GM19397 (cell line): ENCODE results near the gene SGPP1.
A peak's percentile ranks its signal among the peaks of the same experiment; 100 is the strongest.
"Not testable (repeated sequence)": the region's sequence is repeated elsewhere in the genome, so short reads cannot be mapped to it uniquely, and the experiment has no call there.

ENCODE experiments used
- ATAC-seq: cut with Tn5 transposase; IDR thresholded peaks from one replicate; pipeline ENCODE4 v1.9.1; 2021; ENCODE audit warnings: mild to moderate bottlenecking, moderate library complexity; ENCODE audit not compliant: unreplicated experiment

SGPP1 gene

DNA sequence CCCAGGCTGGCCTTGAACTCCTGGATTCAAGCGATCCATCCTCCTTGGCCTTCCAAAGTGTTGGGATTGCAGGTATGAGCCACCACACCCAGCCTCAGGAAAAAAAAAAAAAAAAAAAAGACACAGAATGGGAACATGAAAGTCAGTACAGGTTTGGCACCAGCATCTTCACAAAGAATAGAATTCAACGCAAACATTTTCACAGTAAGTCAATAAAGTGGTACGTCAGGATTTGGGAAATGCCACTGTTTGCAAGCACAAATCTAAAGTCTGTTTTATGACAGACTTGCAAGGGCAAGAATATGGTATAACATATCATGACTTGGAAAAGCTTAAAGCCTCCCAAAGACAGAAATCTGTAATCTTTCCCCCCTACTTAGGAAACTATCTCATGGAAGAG, 51.2 kb downstream of the SGPP1 start:
- ATAC-seq, result no peak

GRCh38 chr14:63673886-63674497, 53.9 kb downstream of the SGPP1 start:
- ATAC-seq, result no peak

GRCh38 chr14:63673255-63673654, 54.6 kb downstream of the SGPP1 start:
- ATAC-seq, result no peak

DNA sequence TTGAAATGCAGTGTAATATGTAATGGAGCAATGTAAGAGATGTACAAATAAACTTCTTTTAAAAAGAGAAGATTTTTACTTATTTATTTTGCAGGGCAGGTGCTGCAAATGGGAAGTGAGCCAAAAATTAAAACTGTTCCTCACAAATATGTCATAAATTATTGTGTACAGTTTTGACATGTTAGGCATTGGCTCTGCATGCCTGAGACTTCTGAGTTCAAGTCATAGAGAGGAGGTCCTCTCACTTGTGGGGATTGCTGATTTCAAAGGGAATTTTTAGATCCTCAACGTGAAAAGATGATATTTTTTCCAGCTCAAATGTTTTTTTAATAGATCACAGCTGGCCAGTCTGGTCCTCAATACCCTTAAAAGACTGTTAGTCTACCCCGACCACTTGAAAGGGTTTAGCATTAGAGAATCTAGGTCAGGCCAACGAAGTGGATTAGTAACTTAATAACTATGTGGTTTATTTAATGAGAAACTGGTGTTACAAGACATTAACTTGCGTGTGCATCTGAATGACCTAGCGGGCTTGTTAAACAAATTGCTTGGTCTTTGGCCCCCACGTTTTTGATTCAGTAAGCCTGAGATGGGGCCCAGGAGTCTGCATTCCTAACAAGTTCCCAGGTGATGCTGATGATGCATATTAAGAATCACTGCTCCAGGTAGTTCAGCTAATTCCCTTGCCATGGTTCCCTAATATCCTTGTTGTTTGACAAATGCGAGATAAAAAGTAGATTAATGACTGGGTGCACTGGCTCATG, 55.3 kb downstream of the SGPP1 start:
- peak; percentile 69 for ATAC-seq

- peak; percentile 16 for ATAC-seq
Observed at GRCh38 chr14:63671987-63672386, 55.9 kb downstream of the SGPP1 start.

- ATAC-seq, result no peak
Observed at GRCh38 chr14:63670692-63671091, 57.2 kb downstream of the SGPP1 start.

DNA sequence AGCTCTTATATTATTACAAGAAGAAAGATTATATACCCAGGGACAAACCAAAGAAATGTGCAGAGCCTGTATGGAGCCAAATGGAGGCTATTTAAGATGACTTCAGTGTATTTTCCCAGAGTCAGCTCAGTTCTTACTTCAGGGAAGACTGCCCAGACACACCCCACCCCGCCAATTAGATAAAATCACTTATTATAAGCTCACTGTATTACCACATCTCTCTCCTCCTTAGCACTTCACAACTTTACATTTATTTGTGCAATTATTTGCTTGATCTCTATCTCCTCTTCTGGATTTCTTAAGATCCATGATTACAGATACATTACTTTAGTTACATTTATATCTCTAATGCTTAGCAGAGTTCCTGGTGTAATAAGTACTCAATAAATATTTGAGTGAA, 61.5 kb downstream of the SGPP1 start:
- no peak for ATAC-seq

- no peak for ATAC-seq
Observed at GRCh38 chr14:63663428-63664341, 64.2 kb downstream of the SGPP1 start.

DNA sequence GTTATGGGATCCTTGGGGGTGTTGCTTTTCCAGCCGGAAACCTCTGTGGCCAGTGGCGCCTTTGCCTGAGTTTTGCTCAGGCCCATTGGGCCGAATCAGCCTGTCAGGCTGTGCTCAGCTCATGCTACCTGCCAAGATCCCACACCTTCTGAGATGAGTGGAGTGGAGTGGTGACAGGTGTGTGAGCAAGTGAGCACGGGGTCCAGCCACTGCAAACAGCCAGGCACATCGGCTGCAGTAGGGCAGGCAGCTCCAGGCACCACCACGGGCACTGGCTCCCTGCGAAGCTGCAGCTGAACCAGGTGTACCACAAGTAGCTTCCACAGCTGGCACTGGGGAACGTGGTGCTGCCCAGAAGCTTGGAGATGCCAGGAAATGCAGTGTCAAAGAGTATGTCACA, 65.1 kb downstream of the SGPP1 start:
- ATAC-seq, result no peak

DNA sequence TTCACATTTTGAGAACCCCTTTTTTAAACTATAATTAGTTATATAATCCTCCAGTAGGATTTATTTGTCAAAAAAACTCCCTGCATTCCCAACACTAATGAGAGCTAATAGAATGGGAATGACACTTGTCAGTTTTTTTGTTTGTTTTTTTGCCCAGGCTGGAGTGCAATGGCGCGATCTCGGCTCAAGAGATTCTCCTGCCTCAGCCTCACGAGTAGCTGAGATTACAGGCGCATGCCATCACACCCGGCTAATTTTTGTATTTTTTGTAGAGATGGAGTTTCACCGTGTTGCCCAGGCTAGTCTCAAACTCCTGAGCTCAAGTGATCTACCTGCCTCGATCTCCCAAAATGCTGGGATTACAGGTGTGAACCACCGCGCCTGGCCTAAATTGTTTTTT, 66.0 kb downstream of the SGPP1 start:
- not testable (repeated sequence) for ATAC-seq

GRCh38 chr14:63659726-63660125, 68.1 kb downstream of the SGPP1 start:
- ATAC-seq, result no peak

DNA sequence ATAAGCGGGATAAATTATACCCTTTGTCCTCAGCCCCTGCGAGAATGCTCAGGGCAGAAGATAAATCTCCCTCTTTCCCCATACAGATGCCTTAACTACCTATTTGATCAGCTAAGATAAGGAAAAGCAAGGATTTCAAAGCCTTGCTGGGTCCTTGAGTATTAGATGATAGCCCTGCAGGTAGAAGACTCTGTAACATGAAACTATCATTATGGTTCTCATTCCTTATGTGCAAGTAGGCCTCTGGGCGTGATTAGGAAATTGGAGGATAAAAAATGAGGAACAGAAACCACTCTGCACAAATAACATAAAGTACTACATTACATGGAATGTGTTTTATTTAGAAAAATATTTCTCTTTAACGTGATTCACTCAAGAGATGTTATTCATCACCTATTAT, 71.7 kb downstream of the SGPP1 start:
- no peak for ATAC-seq

- ATAC-seq, result no peak
Observed at GRCh38 chr14:63654936-63655335, 72.9 kb downstream of the SGPP1 start.

GRCh38 chr14:63654346-63654745, 73.5 kb downstream of the SGPP1 start:
- no peak for ATAC-seq

GRCh38 chr14:63652406-63652805, 75.5 kb downstream of the SGPP1 start:
- ATAC-seq, result no peak

- no peak for ATAC-seq
Observed at GRCh38 chr14:63650256-63650952, 77.5 kb downstream of the SGPP1 start.

- peak; percentile 49 for ATAC-seq
Observed at GRCh38 chr14:63647696-63648410, 80.0 kb downstream of the SGPP1 start.

- ATAC-seq, result no peak
Observed at GRCh38 chr14:63644741-63645140, 83.1 kb downstream of the SGPP1 start.

DNA sequence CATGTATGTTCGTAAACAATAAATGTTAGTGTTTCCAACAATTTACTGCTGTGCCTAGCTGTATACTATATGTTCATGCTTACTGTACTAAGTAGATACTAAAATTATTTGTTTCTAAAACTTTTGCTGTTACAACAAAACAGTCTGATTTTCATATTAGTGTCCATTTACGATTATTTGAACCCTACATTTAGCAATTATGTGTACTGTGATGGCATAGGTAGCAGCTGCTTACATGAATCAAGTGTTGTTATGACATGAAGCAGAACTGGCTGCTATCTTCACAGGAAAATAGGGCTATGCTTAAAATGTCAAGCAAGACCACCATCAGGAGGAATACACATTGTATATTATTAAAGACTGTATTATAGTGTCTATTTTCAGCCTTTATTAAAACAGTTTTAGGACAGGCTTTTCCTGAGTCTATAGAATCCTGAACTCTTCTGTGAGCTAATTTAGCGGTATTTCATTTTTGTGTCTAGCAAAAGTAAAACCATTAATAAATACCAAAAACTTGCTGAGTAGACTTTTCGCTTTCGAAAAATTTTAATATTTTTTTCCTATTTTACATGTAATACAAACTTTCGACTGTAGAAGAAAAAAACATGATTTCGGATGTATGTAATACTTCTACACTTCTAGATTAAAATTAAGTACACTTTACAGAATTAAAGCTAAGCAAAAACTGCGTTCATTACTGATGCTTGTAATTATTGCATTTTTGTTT, 85.0 kb downstream of the SGPP1 start:
- ATAC-seq, result no peak

GRCh38 chr14:63642229-63642611, 85.6 kb downstream of the SGPP1 start:
- peak; percentile 50 for ATAC-seq
